ENCODE results near the gene CCDC122.

CCDC122 gene

GRCh38 chr13:43876366-43876765, 3.2 kb downstream of the CCDC122 start:
- no peak for DNase-seq

- DNase-seq = peak; percentile 69
These were observed 4.9 kb downstream of the CCDC122 start for GRCh38 chr13:43874504-43875092.

- DNase-seq = no peak
These were observed 7.4 kb downstream of the CCDC122 start for GRCh38 chr13:43872181-43872580.

- no peak for DNase-seq
These were observed 13.6 kb downstream of the CCDC122 start for GRCh38 chr13:43865892-43866291.

GRCh38 chr13:43864921-43865320, 14.6 kb downstream of the CCDC122 start:
- DNase-seq = no peak

GRCh38 chr13:43861863-43862262, 17.7 kb downstream of the CCDC122 start:
- no peak for DNase-seq

GRCh38 chr13:43852923-43853404, 26.6 kb downstream of the CCDC122 start:
- DNase-seq = no peak

GRCh38 chr13:43850873-43851272, 28.7 kb downstream of the CCDC122 start:
- no peak for DNase-seq

- DNase-seq = no peak
These were observed 31.4 kb downstream of the CCDC122 start for GRCh38 chr13:43848001-43848649.

- no peak for DNase-seq
These were observed 32.9 kb downstream of the CCDC122 start for GRCh38 chr13:43846496-43847158.

- DNase-seq = no peak
These were observed 40.6 kb downstream of the CCDC122 start for GRCh38 chr13:43838909-43839308.

GRCh38 chr13:43835701-43836100, 43.8 kb downstream of the CCDC122 start:
- DNase-seq = no peak

GRCh38 chr13:43831088-43831487, 48.5 kb downstream of the CCDC122 start:
- no peak for DNase-seq

GRCh38 chr13:43830497-43830881, 49.1 kb downstream of the CCDC122 start:
- DNase-seq = no peak

- peak; percentile 75 for DNase-seq
These were observed 54.9 kb downstream of the CCDC122 start for GRCh38 chr13:43824656-43825055.

- no peak for DNase-seq
These were observed 56.6 kb downstream of the CCDC122 start for GRCh38 chr13:43822969-43823368.

GRCh38 chr13:43816401-43816889, 63.1 kb downstream of the CCDC122 start:
- DNase-seq = peak; percentile 40

- no peak for DNase-seq
These were observed 64.3 kb downstream of the CCDC122 start for GRCh38 chr13:43815204-43815603.

- no peak for DNase-seq
These were observed 70.9 kb downstream of the CCDC122 start for GRCh38 chr13:43808676-43809075.

GRCh38 chr13:43805681-43806128, 73.8 kb downstream of the CCDC122 start:
- no peak for DNase-seq

- DNase-seq = peak; percentile 56
These were observed 74.5 kb downstream of the CCDC122 start for GRCh38 chr13:43805071-43805468.

GRCh38 chr13:43804461-43805070, 75.0 kb downstream of the CCDC122 start:
- peak; percentile 82 for DNase-seq

- DNase-seq = no peak
These were observed 77.0 kb downstream of the CCDC122 start for GRCh38 chr13:43802511-43802910.

All from midbrain (tissue), 1 donor.